Measurements from ENCODE around the gene OTUD1.

DNA sequence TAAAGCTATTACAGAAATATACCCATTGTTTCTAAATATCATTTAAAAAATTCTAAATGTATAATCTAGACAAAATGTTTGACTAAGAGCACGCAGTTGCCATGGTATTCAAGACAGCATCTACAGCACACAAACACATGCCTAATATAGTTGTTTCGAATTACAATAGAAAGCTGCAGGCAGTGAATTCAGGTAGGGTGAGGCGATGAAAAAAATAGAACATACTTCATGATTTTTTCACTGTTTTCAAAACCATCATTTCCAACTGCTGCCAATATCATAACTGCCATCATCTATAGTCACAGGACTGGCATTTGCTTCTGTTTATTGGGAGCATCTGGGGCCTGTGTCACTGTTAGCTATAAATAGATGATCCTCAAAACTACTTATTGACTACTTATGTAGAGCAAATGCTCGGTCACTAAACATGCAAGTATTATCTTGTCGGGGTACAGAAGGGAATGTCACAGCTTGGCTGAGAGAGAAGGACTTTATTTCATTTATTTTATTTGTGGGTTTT lies 34.4 kb upstream of the OTUD1 start:
- TF ChIP-seq, protein P1, sequence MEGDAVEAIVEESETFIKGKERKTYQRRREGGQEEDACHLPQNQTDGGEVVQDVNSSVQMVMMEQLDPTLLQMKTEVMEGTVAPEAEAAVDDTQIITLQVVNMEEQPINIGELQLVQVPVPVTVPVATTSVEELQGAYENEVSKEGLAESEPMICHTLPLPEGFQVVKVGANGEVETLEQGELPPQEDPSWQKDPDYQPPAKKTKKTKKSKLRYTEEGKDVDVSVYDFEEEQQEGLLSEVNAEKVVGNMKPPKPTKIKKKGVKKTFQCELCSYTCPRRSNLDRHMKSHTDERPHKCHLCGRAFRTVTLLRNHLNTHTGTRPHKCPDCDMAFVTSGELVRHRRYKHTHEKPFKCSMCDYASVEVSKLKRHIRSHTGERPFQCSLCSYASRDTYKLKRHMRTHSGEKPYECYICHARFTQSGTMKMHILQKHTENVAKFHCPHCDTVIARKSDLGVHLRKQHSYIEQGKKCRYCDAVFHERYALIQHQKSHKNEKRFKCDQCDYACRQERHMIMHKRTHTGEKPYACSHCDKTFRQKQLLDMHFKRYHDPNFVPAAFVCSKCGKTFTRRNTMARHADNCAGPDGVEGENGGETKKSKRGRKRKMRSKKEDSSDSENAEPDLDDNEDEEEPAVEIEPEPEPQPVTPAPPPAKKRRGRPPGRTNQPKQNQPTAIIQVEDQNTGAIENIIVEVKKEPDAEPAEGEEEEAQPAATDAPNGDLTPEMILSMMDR (IDR thresholded peaks at IDR 0.05) = no peak
- TF ChIP-seq POLR2A (IDR thresholded peaks at IDR 0.05) = no peak
